WTC11 (cell line): ENCODE measurements around the gene RBMS1.

Experiments
- ESRRA ChIP-seq: sonication (generic); formaldehyde crosslinking; IDR thresholded peaks from 2 replicates; pipeline ENCODE4 v1.8.1; 2022; ENCODE audit warnings: mild to moderate bottlenecking, missing genetic modification reagents, borderline replicate concordance
- ETV6 ChIP-seq: sonication (generic); formaldehyde crosslinking; IDR thresholded peaks from 2 replicates; pipeline ENCODE4 v1.8.1; 2022; ENCODE audit warnings: mild to moderate bottlenecking, missing genetic modification reagents
- GTF2I ChIP-seq: fragments of 250-450 bp; sonication (Bioruptor Pico); conservative IDR thresholded peaks from 2 replicates; pipeline ENCODE4 v1.4.0; 2021; ENCODE audit warnings: mild to moderate bottlenecking
- IRF2 ChIP-seq: sonication (generic); formaldehyde crosslinking; IDR thresholded peaks from 2 replicates; pipeline ENCODE4 v1.8.0; 2022; ENCODE audit warnings: low read depth, missing genetic modification reagents, borderline replicate concordance
- NR2C2 ChIP-seq: sonication (generic); formaldehyde crosslinking; IDR thresholded peaks from 2 replicates; pipeline ENCODE4 v1.8.0; 2022; ENCODE audit warnings: mild to moderate bottlenecking, missing genetic modification reagents
- SOX15 ChIP-seq: fragments of 250-450 bp; sonication (Bioruptor Pico); IDR thresholded peaks from 2 replicates; pipeline ENCODE4 v1.9.0; 2021; ENCODE audit warnings: mild to moderate bottlenecking
- TCF7 ChIP-seq: sonication (generic); formaldehyde crosslinking; IDR thresholded peaks from 2 replicates; pipeline ENCODE4 v1.8.0; 2022; ENCODE audit warnings: mild to moderate bottlenecking, low read depth, missing genetic modification reagents, moderate library complexity
- ZBTB21 ChIP-seq: sonication (generic); formaldehyde crosslinking; IDR thresholded peaks from 2 replicates; pipeline ENCODE4 v1.8.1; 2023; ENCODE audit warnings: mild to moderate bottlenecking, missing genetic modification reagents, borderline replicate concordance
- ZNF121 ChIP-seq: sonication (generic); formaldehyde crosslinking; IDR thresholded peaks from 2 replicates; pipeline ENCODE4 v1.8.0; 2023; ENCODE audit warnings: missing genetic modification reagents
- ZNF317 ChIP-seq: sonication (generic); formaldehyde crosslinking; IDR thresholded peaks from 2 replicates; pipeline ENCODE4 v1.8.1; 2023; ENCODE audit warnings: low read depth, mild to moderate bottlenecking, moderate library complexity, missing genetic modification reagents, borderline replicate concordance
- TF ChIP-seq, protein P1 (sequence below): fragments of 200-600 bp; IDR thresholded peaks from 2 replicates; pipeline ENCODE4 v1.8.0; 2022; ENCODE audit warnings: antibody characterized with exemption
- TF ChIP-seq, protein P2 (sequence below): sonication (generic); formaldehyde crosslinking; IDR thresholded peaks from 2 replicates; pipeline ENCODE4 v1.8.0; 2022; ENCODE audit warnings: missing genetic modification reagents
- TF ChIP-seq, protein P3 (sequence below): sonication (generic); formaldehyde crosslinking; IDR thresholded peaks from 2 replicates; pipeline ENCODE4 v1.8.1; 2022; ENCODE audit warnings: missing genetic modification reagents, borderline replicate concordance

DNA sequence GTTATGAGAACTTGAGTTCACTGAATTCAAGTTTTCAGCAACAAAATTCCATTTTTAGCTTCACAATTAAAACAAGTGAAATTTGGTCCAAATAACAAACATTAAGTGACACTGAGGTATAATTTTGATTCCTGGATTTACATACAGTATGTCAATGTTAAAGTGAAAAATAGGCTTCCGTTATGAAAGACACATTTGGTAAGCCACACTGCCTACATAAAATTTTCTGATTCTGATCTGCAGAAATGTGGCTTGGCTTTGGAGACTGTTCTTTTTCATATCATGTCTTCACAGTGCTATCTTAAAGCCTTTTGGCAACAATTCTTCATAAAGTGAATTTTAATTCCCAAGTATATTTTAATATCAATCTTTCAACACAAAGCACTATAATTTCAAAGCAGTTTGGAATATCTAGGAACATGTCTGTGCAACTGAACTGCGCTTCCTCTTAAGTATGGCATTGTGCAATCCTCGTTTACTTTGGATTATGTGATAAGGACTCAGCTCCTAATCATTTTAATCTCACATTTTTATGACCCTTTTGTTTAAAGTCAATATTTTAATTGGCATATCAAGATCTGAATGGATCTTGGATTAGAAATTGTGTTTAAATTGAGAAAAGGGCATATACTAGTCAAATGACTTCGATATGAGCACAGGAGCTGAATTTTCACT lies 60.0 kb downstream of the RBMS1 start:
- no peak for TF ChIP-seq ZNF317
- TF ChIP-seq, protein P1, sequence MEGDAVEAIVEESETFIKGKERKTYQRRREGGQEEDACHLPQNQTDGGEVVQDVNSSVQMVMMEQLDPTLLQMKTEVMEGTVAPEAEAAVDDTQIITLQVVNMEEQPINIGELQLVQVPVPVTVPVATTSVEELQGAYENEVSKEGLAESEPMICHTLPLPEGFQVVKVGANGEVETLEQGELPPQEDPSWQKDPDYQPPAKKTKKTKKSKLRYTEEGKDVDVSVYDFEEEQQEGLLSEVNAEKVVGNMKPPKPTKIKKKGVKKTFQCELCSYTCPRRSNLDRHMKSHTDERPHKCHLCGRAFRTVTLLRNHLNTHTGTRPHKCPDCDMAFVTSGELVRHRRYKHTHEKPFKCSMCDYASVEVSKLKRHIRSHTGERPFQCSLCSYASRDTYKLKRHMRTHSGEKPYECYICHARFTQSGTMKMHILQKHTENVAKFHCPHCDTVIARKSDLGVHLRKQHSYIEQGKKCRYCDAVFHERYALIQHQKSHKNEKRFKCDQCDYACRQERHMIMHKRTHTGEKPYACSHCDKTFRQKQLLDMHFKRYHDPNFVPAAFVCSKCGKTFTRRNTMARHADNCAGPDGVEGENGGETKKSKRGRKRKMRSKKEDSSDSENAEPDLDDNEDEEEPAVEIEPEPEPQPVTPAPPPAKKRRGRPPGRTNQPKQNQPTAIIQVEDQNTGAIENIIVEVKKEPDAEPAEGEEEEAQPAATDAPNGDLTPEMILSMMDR: no peak
- TF ChIP-seq GTF2I: no peak
- TF ChIP-seq ZNF121 (CRISPR knock-in tag): no peak
- no peak for TF ChIP-seq IRF2 (CRISPR knock-in tag)
- TF ChIP-seq ZBTB21 (CRISPR knock-in tag): no peak
- no peak for TF ChIP-seq NR2C2 (CRISPR knock-in tag)
- TF ChIP-seq ESRRA (CRISPR knock-in tag): no peak
- TF ChIP-seq, protein P2, sequence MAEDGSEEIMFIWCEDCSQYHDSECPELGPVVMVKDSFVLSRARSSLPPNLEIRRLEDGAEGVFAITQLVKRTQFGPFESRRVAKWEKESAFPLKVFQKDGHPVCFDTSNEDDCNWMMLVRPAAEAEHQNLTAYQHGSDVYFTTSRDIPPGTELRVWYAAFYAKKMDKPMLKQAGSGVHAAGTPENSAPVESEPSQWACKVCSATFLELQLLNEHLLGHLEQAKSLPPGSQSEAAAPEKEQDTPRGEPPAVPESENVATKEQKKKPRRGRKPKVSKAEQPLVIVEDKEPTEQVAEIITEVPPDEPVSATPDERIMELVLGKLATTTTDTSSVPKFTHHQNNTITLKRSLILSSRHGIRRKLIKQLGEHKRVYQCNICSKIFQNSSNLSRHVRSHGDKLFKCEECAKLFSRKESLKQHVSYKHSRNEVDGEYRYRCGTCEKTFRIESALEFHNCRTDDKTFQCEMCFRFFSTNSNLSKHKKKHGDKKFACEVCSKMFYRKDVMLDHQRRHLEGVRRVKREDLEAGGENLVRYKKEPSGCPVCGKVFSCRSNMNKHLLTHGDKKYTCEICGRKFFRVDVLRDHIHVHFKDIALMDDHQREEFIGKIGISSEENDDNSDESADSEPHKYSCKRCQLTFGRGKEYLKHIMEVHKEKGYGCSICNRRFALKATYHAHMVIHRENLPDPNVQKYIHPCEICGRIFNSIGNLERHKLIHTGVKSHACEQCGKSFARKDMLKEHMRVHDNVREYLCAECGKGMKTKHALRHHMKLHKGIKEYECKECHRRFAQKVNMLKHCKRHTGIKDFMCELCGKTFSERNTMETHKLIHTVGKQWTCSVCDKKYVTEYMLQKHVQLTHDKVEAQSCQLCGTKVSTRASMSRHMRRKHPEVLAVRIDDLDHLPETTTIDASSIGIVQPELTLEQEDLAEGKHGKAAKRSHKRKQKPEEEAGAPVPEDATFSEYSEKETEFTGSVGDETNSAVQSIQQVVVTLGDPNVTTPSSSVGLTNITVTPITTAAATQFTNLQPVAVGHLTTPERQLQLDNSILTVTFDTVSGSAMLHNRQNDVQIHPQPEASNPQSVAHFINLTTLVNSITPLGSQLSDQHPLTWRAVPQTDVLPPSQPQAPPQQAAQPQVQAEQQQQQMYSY (CRISPR knock-in tag): no peak
- no peak for TF ChIP-seq ETV6 (CRISPR knock-in tag)
- TF ChIP-seq, protein P3, sequence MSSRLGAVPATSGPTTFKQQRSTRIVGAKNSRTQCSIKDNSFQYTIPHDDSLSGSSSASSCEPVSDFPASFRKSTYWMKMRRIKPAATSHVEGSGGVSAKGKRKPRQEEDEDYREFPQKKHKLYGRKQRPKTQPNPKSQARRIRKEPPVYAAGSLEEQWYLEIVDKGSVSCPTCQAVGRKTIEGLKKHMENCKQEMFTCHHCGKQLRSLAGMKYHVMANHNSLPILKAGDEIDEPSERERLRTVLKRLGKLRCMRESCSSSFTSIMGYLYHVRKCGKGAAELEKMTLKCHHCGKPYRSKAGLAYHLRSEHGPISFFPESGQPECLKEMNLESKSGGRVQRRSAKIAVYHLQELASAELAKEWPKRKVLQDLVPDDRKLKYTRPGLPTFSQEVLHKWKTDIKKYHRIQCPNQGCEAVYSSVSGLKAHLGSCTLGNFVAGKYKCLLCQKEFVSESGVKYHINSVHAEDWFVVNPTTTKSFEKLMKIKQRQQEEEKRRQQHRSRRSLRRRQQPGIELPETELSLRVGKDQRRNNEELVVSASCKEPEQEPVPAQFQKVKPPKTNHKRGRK (CRISPR knock-in tag): no peak
- TF ChIP-seq SOX15 (CRISPR knock-in tag): no peak
- no peak for TF ChIP-seq TCF7 (CRISPR knock-in tag)
